Mesothelial cell of epicardium (in vitro differentiated cells): ENCODE data around the gene OR11H7. TPM values are rescaled to one million over a fixed set of nuclear protein-coding genes. Genes with fewer than 3 reads are reported as not detected.
"Not testable (repeated sequence)": the region's sequence is repeated elsewhere in the genome, so short reads cannot be mapped to it uniquely, and the experiment has no call there.

Source experiments
- DNase-seq, 2 experiments: peaks; one replicate each; pipeline ENCODE4 v3.0.0; 2021; ENCODE audit warnings: low spot score in 2 of 2; ENCODE audit not compliant: unreplicated experiment in 2 of 2
- H3K27ac Mint-ChIP-seq: 2 replicates; pipeline ENCODE4 v1.8.0; 2021; ENCODE audit warnings: mixed read lengths
- H3K27me3 Mint-ChIP-seq: 2 replicates; pipeline ENCODE4 v1.8.0; 2021; ENCODE audit warnings: low read depth, mixed read lengths
- H3K36me3 Mint-ChIP-seq: 2 replicates; pipeline ENCODE4 v1.8.0; 2021; ENCODE audit warnings: mixed read lengths
- H3K4me1 Mint-ChIP-seq: 2 replicates; pipeline ENCODE4 v1.8.0; 2021; ENCODE audit warnings: mixed read lengths
- H3K4me3 Mint-ChIP-seq: 2 replicates; pipeline ENCODE4 v1.8.0; 2021; ENCODE audit warnings: mild to moderate bottlenecking, moderate library complexity, mixed read lengths
- H3K9me3 Mint-ChIP-seq: 2 replicates; pipeline ENCODE4 v1.8.0; 2021; ENCODE audit warnings: mixed read lengths
- CTCF ChIP-seq: fragments of 200-600 bp; sonication (generic); IDR thresholded peaks from one replicate; pipeline ENCODE4 v1.5.0; 2021; ENCODE audit warnings: antibody characterized with exemption; ENCODE audit not compliant: unreplicated experiment
- total RNA-seq: library from RNA; stranded (reverse); gene quantifications from 3 replicates; pipeline ENCODE4 v1.2.1, GENCODE V29; 2021

OR11H7 gene
- total RNA-seq, 1 donor from 2014 or later: not detected

DNA sequence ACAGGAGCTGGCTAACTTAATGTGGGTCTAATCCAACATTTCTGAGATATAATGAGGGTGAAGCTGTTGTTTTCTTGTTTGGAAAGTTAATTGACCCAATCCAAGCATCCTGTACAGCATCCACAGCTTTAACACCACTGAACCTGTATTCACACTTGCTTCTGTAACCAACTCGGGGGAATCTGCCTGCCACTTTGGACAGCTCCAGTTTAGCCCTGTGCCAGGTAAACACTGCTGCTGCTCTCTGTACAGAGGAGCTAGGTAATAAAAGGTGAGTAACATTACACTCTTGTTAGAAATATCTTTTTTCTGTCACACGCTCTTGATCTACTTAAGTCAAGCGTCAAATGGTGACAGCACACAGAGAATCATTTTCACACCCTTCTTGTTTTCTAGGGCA lies 37.4 kb upstream of the OR11H7 start:
- TF ChIP-seq CTCF: no peak
- peaks cover 74% of the 10 kb centered on the region for H3K9me3 Mint-ChIP-seq
- no peaks in the 10 kb centered on the region for H3K27me3 Mint-ChIP-seq
- H3K4me3 Mint-ChIP-seq: no peak overlapping the region
- DNase-seq: no peak
- H3K36me3 Mint-ChIP-seq: no peaks in the 10 kb centered on the region
- no peak overlapping the region for H3K27ac Mint-ChIP-seq
- no peaks in the 10 kb centered on the region for H3K4me1 Mint-ChIP-seq

- H3K27me3 Mint-ChIP-seq: no peaks in the 10 kb centered on the region
- no peak overlapping the region for H3K4me3 Mint-ChIP-seq
- peaks cover 67% of the 10 kb centered on the region for H3K9me3 Mint-ChIP-seq
- H3K27ac Mint-ChIP-seq: no peak overlapping the region
- TF ChIP-seq CTCF: no peak
- DNase-seq: no peak
- no peaks in the 10 kb centered on the region for H3K36me3 Mint-ChIP-seq
- no peaks in the 10 kb centered on the region for H3K4me1 Mint-ChIP-seq
Measured at GRCh38 chr14:20194101-20194500, 34.7 kb upstream of the OR11H7 start.

GRCh38 chr14:20195170-20195569 lies 33.6 kb upstream of the OR11H7 start:
- not testable (repeated sequence) for DNase-seq, H3K27ac Mint-ChIP-seq, H3K4me1 Mint-ChIP-seq, H3K4me3 Mint-ChIP-seq, H3K27me3 Mint-ChIP-seq, H3K36me3 Mint-ChIP-seq
- H3K9me3 Mint-ChIP-seq: peaks cover 68% of the 10 kb centered on the region

GRCh38 chr14:20195911-20196310 lies 32.9 kb upstream of the OR11H7 start:
- Mint-ChIP-seq H3K27ac (no peak overlapping the region), H3K9me3 (peaks cover 66% of the 10 kb centered on the region), H3K4me1 (no peaks in the 10 kb centered on the region), H3K36me3 (no peaks in the 10 kb centered on the region), H3K4me3 (no peak overlapping the region), H3K27me3 (no peaks in the 10 kb centered on the region)
- no peak for TF ChIP-seq CTCF
- DNase-seq: no peak

GRCh38 chr14:20197459-20197858 lies 31.3 kb upstream of the OR11H7 start:
- peaks cover 59% of the 10 kb centered on the region for H3K9me3 Mint-ChIP-seq
- no peaks in the 10 kb centered on the region for H3K4me1 Mint-ChIP-seq

DNA sequence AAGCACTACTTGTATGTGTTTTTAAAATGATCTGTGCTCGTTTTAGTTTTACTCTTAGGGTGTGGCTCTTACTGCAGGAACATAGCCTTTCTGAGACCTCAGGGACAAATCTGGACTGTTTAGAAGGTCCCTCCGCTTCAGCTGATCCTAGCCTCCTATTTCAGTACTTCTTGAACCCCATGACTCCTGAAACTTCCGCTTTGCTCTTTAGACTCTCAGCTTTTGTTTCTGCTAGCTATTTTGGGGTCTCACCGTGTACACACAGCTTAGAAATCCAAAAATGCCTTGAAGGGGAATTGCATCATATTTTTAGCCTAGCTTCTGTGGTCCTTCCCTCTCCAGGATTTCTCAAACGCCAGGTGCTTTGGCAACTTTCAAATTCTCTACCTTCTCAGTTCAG lies 29.8 kb upstream of the OR11H7 start:
- DNase-seq: no peak
- Mint-ChIP-seq H3K9me3 (peaks cover 58% of the 10 kb centered on the region), H3K27me3 (no peaks in the 10 kb centered on the region), H3K4me3 (no peak overlapping the region), H3K36me3 (no peaks in the 10 kb centered on the region), H3K27ac (no peak overlapping the region), H3K4me1 (no peaks in the 10 kb centered on the region)
- no peak for TF ChIP-seq CTCF

More at GRCh38 chr14:20197459-20197858, 31.3 kb upstream of the OR11H7 start:
- H3K36me3 Mint-ChIP-seq: no peaks in the 10 kb centered on the region
- no peak for DNase-seq
- H3K27ac Mint-ChIP-seq: no peak overlapping the region
- TF ChIP-seq CTCF: no peak
- H3K27me3 Mint-ChIP-seq: no peaks in the 10 kb centered on the region
- H3K4me3 Mint-ChIP-seq: no peak overlapping the region
